Breast epithelium (tissue), 4 donors: ENCODE measurements around the gene PISD. TPM values are rescaled to one million over a fixed set of nuclear protein-coding genes. Genes with fewer than 3 reads are reported as not detected.
"Not testable (repeated sequence)": the region's sequence is repeated elsewhere in the genome, so short reads cannot be mapped to it uniquely, and the experiment has no call there.

Experiments used
- DNase-seq, 2 donors: peaks; one replicate each; pipeline ENCODE4 v3.0.0-alpha.2; 2019; ENCODE audit warnings: low spot score in 2 of 2
- H3K27ac ChIP-seq, 2 donors: fragments of 200-600 bp; sonication (generic) in 1 of 2; one replicate each; pipeline ENCODE4 v1.5.1; 2016 to 2019; ENCODE audit warnings: mild to moderate bottlenecking in 1 of 2
- H3K27me3 ChIP-seq, 2 donors: fragments of 200-600 bp; sonication (generic) in 1 of 2; one replicate each; pipeline versions ENCODE4 v1.5.1 to v1.6.0; 2017 to 2019; ENCODE audit warnings: control low read depth in 1 of 2, mild to moderate bottlenecking in 1 of 2
- H3K36me3 ChIP-seq: fragments of 200-600 bp; one replicate; pipeline ENCODE4 v1.5.1; 2019
- H3K4me1 ChIP-seq, 2 donors: fragments of 200-600 bp; sonication (generic); one replicate each; pipeline ENCODE4 v1.5.1; 2016 to 2019; ENCODE audit warnings: control low read depth in 1 of 2
- H3K4me3 ChIP-seq, 3 donors: fragments of 200-600 bp; sonication (generic); 1 replicate in 2 of 3; 2 replicates in 1 of 3; pipeline ENCODE4 v1.5.1; 2016 to 2019; ENCODE audit warnings: mild to moderate bottlenecking in 3 of 3, moderate library complexity in 2 of 3
- H3K9me3 ChIP-seq, 2 donors: fragments of 200-600 bp; sonication (generic) in 1 of 2; one replicate each; pipeline ENCODE4 v1.5.1; 2016 to 2019; ENCODE audit warnings: control low read depth in 1 of 2
- POLR2A ChIP-seq: fragments of 450-650 bp; IDR thresholded peaks from one replicate; pipeline ENCODE4 v1.6.1; 2016; ENCODE audit warnings: antibody characterized with exemption, mild to moderate bottlenecking, moderate library complexity
- POLR2AphosphoS5 ChIP-seq, 3 donors: sonication (generic); formaldehyde crosslinking; IDR thresholded peaks; one replicate each; pipeline ENCODE4 v1.6.1; 2017; ENCODE audit warnings: antibody characterized with exemption in 3 of 3
- intact Hi-C: fragments of 100-400 bp; cut with DNase I; formaldehyde crosslinking; loops from one replicate; pipeline ENCODE4 v1.15.1; 2023; ENCODE audit warnings: low total_unique reads
- total RNA-seq, 3 donors: library from RNA; depleted of rRNA; stranded (reverse); fragments of >200 nt; gene quantifications; one replicate each; pipeline ENCODE4 v1.1.0, GENCODE V29; 2016
- TF ChIP-seq, protein P1 (sequence below), 3 donors: fragments of 450-650 bp; IDR thresholded peaks; one replicate each; pipeline ENCODE4 v1.5.1; 2016 to 2017; ENCODE audit warnings: antibody characterized with exemption in 3 of 3, mild to moderate bottlenecking in 3 of 3, moderate library complexity in 3 of 3

Gene PISD
- total RNA-seq, 3 donors from 2014 or later: 49.6 to 58.7 (median 57.0) TPM

DNA sequence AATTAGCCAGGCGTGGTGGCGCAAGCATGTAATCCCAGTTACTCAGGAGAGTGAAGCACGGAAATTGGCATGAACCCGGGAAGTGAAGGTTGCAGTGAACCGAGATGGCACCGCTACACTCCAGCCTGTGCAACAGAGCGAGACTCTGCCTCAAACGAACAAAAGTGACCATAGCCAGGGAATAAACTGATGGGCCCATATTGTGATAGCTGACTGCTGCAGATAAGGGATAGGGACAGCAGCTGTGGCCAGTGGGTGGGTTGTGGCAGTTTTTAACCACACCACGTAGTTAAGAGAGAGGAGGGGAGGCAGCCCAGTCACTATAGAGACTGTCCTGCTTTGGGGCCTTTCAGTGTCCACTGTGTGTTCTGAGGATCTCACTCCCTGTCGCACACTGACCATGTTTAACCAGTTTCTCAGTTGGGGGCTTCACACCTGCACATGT lies 58.9 kb downstream of the PISD start:
- DNase-seq: no peak
- intact Hi-C loops: no loop called here
- no peaks in the 10 kb centered on the region for H3K36me3 ChIP-seq
- no peak for TF ChIP-seq POLR2AphosphoS5 (IDR thresholded peaks at IDR 0.05)
- TF ChIP-seq POLR2A: no peak
- TF ChIP-seq, protein P1, sequence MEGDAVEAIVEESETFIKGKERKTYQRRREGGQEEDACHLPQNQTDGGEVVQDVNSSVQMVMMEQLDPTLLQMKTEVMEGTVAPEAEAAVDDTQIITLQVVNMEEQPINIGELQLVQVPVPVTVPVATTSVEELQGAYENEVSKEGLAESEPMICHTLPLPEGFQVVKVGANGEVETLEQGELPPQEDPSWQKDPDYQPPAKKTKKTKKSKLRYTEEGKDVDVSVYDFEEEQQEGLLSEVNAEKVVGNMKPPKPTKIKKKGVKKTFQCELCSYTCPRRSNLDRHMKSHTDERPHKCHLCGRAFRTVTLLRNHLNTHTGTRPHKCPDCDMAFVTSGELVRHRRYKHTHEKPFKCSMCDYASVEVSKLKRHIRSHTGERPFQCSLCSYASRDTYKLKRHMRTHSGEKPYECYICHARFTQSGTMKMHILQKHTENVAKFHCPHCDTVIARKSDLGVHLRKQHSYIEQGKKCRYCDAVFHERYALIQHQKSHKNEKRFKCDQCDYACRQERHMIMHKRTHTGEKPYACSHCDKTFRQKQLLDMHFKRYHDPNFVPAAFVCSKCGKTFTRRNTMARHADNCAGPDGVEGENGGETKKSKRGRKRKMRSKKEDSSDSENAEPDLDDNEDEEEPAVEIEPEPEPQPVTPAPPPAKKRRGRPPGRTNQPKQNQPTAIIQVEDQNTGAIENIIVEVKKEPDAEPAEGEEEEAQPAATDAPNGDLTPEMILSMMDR (IDR thresholded peaks at IDR 0.05): no peak
- no peaks in the 10 kb centered on the region for H3K4me1 ChIP-seq
- H3K4me3 ChIP-seq: no peak overlapping the region
- H3K27ac ChIP-seq: no peak overlapping the region
- no peaks in the 10 kb centered on the region for H3K27me3 ChIP-seq
- no peaks in the 10 kb centered on the region for H3K9me3 ChIP-seq

DNA sequence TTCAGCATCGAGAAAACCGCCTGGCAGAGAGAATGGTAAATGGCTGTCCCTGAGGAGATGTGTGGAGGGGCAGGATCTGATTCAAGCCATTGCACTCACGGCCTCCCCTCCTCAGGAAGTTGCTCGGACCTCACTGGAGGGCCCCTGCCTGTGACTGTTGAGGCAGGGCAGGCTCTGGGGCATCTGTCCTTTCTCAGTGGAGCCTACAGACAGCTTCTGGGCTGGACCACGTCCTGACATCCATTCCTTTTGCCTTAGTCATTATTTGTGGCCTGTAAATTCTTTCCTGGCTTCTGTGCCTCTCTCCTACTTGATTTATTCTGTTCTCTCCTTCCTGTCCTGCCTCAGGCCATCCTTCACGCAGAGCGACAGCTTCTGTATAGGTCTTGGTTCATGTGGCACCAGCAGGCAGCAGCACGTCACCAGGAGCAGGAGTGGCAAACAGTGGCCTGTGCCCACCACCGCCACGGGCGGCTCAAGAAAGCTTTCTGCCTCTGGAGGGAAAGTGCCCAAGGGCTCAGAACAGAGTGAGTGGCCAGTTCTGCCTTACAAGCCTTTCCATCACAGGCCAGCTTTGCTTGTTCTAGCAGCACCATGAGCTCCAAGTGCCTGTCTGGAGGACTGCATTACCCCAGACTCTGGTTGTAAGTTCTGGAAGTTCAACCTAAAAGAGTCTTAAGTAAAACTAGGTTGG lies 59.6 kb downstream of the PISD start:
- Histone ChIP-seq H3K4me3 (no peak overlapping the region), H3K27ac (peak overlapping the region in 1 of 2 donors; percentile 68), H3K9me3 (no peaks in the 10 kb centered on the region), H3K4me1 (no peaks in the 10 kb centered on the region), H3K27me3 (no peaks in the 10 kb centered on the region), H3K36me3 (no peaks in the 10 kb centered on the region)
- intact Hi-C loops: no loop called here
- DNase-seq: no peak
- no peak for TF ChIP-seq POLR2A
- peak in 1 of 3 donors; percentile 35 for TF ChIP-seq POLR2AphosphoS5 (IDR thresholded peaks at IDR 0.05)

- H3K27me3 ChIP-seq: no peaks in the 10 kb centered on the region
- H3K4me3 ChIP-seq: no peak overlapping the region
- no peak for DNase-seq
- intact Hi-C loops: loop anchor here (10.0 kb wide), 1 partner anchor 1000 kb away; the partner anchor contains the start of gene PES1
- no peaks in the 10 kb centered on the region for H3K4me1 ChIP-seq
- TF ChIP-seq POLR2AphosphoS5 (IDR thresholded peaks at IDR 0.05): no peak
- TF ChIP-seq, protein P1 (IDR thresholded peaks at IDR 0.05): no peak
- TF ChIP-seq POLR2A: no peak
- H3K27ac ChIP-seq: no peak overlapping the region
- no peaks in the 10 kb centered on the region for H3K9me3 ChIP-seq
- H3K36me3 ChIP-seq: no peaks in the 10 kb centered on the region
Measured at GRCh38 chr22:31595271-31595670, 66.7 kb downstream of the PISD start.

DNA sequence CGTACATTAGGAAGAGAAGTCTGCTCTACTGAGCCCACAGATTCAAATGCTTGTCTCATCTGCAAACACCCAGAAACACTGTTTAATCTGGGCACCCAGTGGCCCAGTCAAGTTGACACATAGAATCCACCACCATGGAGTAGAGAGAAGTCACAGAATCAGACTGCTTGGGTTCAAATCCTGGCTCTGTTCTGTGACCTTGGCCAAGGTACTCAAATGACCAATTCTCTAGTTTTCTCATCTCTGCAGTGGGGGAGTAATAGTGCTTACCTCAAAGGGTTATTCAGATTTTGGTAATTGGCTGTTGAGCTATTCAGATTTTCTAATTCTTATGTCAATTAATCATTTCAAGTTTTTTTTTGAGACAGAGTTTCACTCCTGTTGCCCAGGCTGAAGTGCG lies 71.9 kb downstream of the PISD start:
- intact Hi-C loops: loop anchor here (10.0 kb wide), 1 partner anchor 995 kb away; the partner anchor contains the start of gene PES1
- H3K27me3 ChIP-seq, H3K36me3 ChIP-seq, H3K27ac ChIP-seq, H3K9me3 ChIP-seq, DNase-seq, H3K4me3 ChIP-seq, H3K4me1 ChIP-seq: not testable (repeated sequence)

- intact Hi-C loops: no loop called here
- no peaks in the 10 kb centered on the region for H3K36me3 ChIP-seq
- TF ChIP-seq POLR2A: no peak
- TF ChIP-seq, protein P1 (IDR thresholded peaks at IDR 0.05): no peak
- no peak for TF ChIP-seq POLR2AphosphoS5 (IDR thresholded peaks at IDR 0.05)
Measured at GRCh38 chr22:31588970-31589675, 72.9 kb downstream of the PISD start.

More at GRCh38 chr22:31588970-31589675, 72.9 kb downstream of the PISD start:
- Histone ChIP-seq H3K4me3 (no peak overlapping the region), H3K4me1 (no peaks in the 10 kb centered on the region), H3K27me3 (no peaks in the 10 kb centered on the region), H3K9me3 (no peaks in the 10 kb centered on the region), H3K27ac (no peak overlapping the region)
- DNase-seq: no peak
